ENCODE measurements around the gene HIP1R. TPM values are rescaled to one million over a fixed set of nuclear protein-coding genes. Genes with fewer than 3 reads are reported as not detected.
"Not testable (repeated sequence)": the region's sequence is repeated elsewhere in the genome, so short reads cannot be mapped to it uniquely, and the experiment has no call there.

The HIP1R gene
- total and polyA plus RNA-seq, 7 donors, result 4.2 to 77.4 (median 15.2) TPM

DNA sequence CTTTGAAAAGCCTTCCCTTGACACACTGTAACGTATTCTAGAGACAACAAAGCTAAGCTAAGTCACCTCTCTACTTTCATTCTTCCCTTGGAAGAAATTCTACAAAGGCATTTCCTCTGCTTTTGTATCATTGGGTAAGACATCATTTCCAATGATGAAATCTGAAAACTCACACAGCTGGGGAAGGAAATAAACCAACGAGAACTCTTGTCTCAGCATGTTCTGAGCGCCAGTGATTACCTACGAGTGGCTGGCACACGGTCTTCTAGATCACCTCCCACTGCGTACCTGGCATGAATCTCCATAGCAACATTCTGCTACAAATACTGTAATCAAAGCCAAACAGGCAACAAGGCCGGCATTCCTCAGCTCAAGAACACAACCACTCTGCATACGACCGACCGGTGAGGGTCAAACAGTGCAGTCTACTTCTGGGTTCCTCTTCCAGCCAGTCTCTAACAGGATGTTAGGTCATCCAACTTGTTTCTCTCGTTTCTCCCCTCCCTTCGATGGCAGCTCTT, 53.0 kb downstream of the HIP1R start:
- no peak for DNase-seq
- intact Hi-C loops (cut with DNase I), result no loop called here
- H3K9me3 ChIP-seq, result no peaks in the 10 kb centered on the region
- TF ChIP-seq, protein P1, sequence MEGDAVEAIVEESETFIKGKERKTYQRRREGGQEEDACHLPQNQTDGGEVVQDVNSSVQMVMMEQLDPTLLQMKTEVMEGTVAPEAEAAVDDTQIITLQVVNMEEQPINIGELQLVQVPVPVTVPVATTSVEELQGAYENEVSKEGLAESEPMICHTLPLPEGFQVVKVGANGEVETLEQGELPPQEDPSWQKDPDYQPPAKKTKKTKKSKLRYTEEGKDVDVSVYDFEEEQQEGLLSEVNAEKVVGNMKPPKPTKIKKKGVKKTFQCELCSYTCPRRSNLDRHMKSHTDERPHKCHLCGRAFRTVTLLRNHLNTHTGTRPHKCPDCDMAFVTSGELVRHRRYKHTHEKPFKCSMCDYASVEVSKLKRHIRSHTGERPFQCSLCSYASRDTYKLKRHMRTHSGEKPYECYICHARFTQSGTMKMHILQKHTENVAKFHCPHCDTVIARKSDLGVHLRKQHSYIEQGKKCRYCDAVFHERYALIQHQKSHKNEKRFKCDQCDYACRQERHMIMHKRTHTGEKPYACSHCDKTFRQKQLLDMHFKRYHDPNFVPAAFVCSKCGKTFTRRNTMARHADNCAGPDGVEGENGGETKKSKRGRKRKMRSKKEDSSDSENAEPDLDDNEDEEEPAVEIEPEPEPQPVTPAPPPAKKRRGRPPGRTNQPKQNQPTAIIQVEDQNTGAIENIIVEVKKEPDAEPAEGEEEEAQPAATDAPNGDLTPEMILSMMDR (IDR thresholded peaks at IDR 0.05), result no peak
- peak in 3 of 4 donors; percentile 23 to 37 (median 26) for TF ChIP-seq POLR2AphosphoS5 (IDR thresholded peaks at IDR 0.05)
- H3K36me3 ChIP-seq, result no peaks in the 10 kb centered on the region
- peak overlapping the region in 1 of 4 donors; percentile 11 for H3K4me3 ChIP-seq
- H3K27ac ChIP-seq, result peak overlapping the region; percentile 52 to 79 (median 62)
- WGBS, 2 donors, result 5 to 12% methylated on average over 12 of the region's 12 CpGs
- peaks cover 0 to 59% (median 55%) of the 10 kb centered on the region in 4 donors for H3K4me1 ChIP-seq
- H3K27me3 ChIP-seq, result no peaks in the 10 kb centered on the region

DNA sequence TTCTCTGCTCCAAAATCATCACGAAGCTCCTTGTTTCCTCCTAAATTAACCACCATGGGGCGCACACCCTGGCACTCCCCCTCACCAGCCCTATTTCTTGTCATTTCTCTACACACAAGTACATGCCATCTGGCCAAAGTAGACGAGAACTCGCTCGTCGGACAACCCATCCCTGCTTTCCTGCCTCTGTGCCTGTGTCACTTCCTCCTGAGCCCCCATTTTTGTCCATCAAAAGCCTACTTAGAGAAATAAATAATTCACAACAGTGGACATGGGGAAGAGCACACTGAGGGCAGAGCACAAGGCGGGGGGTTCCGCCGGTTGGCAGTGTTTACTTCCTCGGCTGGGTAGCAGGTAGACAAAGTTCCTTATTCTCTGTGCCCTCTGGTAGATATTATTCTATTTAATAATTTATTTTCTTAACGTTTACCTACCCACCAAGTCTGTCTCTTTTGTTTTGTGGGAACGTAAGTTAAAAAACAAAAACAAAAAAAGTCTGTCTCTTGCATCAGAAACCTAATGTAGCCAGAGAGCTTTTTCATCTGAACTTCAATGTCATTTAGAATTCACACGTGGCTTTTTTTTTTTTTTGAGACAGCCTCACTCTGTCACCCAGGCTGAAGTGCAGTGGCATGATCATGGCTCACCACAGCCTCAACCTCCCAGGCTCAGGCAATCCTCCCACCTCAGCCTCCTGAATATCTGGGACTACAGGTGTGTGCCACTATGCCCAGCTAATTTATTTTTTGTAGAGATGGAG, 54.7 kb downstream of the HIP1R start:
- Histone ChIP-seq H3K27ac (peak overlapping the region in 2 of 4 donors; percentile 61 to 84), H3K9me3 (no peaks in the 10 kb centered on the region), H3K4me1 (peaks cover 0 to 75% (median 65%) of the 10 kb centered on the region in 4 donors), H3K4me3 (no peak overlapping the region), H3K27me3 (no peaks in the 10 kb centered on the region), H3K36me3 (no peaks in the 10 kb centered on the region)
- intact Hi-C loops (cut with DNase I), result no loop called here
- no peak for TF ChIP-seq POLR2AphosphoS5 (IDR thresholded peaks at IDR 0.05)
- 49 to 62% methylated on average over 13 of the region's 13 CpGs for WGBS, 2 donors
- no peak for DNase-seq

DNA sequence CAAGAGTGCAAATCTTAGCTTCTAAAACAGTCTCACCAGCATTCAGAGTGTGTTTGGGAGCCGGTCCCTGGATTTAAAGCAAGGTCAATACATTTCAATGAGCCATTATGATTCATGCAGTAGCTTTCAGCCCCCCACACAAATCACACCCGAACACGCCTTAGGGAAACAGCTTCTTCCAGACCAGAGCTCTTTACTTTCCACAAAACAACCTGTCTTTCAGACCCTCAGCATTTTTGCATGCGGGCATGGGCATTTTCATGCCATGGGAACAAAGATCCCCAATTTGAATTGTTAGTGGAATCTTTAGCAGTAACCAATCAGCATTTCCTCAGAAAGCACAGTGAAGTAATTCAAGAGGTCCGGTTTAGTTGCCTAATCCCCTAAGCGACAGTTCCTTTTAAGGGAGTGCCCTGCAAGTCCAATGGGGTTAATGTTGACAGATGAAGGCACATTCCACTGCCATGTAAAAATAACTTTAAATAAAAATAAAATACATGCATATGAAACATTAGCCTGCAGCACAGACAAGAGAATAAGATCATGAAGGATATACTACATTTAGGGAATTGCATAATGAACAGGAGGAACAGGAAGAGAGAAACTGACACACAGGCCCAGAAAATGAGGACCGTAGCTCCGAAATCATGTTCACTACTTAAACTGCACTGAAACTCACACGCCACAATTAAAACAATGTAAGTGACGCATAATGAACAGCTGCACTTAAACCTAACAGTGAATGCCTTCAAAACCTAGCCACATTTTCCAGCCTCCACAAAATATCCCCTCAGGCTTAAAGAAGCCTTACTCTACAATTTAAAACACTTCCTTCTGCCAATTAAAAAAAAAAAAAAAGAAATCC, 56.6 kb downstream of the HIP1R start:
- Histone ChIP-seq H3K36me3 (no peaks in the 10 kb centered on the region), H3K9me3 (no peaks in the 10 kb centered on the region), H3K27me3 (no peaks in the 10 kb centered on the region), H3K4me1 (peaks cover 0 to 73% (median 67%) of the 10 kb centered on the region in 4 donors), H3K4me3 (no peak overlapping the region), H3K27ac (peak overlapping the region; percentile 3 to 84 (median 50))
- DNase-seq, result no peak
- TF ChIP-seq POLR2A (IDR thresholded peaks at IDR 0.05) (no peak), POLR2AphosphoS5 (IDR thresholded peaks at IDR 0.05) (no peak), EP300 (IDR thresholded peaks at IDR 0.05) (no peak)
- TF ChIP-seq, protein P1 (IDR thresholded peaks at IDR 0.05), result no peak
- WGBS, 2 donors, result 11 to 43% methylated on average over 10 of the region's 10 CpGs
- intact Hi-C loops (cut with DNase I), result no loop called here

DNA sequence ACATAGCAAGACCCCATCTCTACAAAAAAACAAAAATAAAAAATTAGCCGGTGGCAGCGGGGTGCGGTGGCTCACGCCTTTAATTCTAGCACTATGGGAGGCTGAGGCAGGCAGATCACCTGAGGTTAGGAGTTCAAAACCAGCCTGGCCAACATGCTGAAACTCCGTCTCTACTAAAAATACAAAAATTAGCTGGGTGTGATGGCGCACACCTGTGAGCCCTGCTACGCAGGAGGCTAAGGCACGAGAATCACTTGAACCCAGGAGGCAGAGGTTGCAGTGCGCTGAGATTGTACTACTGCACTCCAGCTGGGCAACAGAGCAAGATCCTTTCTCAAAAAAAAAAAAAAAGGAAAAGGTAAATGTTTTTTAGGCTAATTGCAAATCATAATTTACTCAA, 57.5 kb downstream of the HIP1R start:
- WGBS, 2 donors, result 81 to 91% methylated on average over 9 of the region's 9 CpGs
- intact Hi-C loops (cut with DNase I); DNase-seq; H3K4me3 ChIP-seq; H3K27me3 ChIP-seq; H3K9me3 ChIP-seq; H3K36me3 ChIP-seq: not testable (repeated sequence)
- Histone ChIP-seq H3K27ac (peak overlapping the region; percentile 3 to 84 (median 47)), H3K4me1 (peaks cover 0 to 65% (median 59%) of the 10 kb centered on the region in 4 donors)

DNA sequence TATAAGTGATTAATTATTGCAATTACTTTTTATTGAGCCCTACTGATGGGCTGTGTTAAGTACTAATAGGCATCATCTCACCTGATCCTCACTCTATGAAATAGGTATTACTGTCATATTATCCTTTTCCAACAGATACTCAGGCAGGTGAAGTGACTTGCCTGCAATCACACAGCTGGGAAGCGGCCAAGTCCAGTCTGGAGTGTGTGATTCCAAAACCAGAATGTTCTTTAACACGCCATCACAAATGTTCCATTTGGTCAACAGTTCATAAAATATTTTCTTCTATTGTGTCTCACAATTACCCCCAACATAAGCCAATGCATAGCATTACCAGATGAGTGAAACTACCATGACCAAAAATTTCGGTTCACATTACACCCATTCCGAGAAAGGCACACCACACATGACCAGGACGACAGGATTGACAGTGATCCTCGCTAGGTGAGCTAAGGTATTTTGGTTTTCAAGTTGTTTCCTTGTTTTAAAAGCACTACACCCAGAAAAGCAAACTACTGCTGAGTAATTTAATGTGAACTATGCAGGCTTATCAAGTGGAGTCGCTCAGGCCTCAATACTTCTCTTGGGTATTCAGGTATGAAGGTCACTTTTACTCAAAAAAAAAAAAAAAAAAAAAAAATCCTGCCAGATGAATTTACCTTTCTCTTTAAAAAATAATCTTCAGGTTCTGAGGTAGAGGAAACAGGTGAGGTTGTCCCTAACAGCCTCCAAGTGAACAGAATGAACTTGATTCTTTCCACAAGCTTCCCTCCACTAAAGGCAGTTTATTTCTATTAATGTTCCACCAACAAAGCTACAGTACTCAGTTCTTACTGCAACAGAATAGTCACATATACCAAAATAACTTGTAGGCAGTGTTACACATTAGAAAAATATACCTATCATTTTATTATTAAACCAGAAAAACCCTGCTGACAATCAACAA, 58.2 kb downstream of the HIP1R start:
- H3K4me3 ChIP-seq, result no peak overlapping the region
- peak overlapping the region; percentile 77 to 84 (median 83) for H3K27ac ChIP-seq

More for the DNA sequence above, 58.2 kb downstream of the HIP1R start:
- Histone ChIP-seq H3K27me3 (no peaks in the 10 kb centered on the region), H3K36me3 (no peaks in the 10 kb centered on the region), H3K9me3 (no peaks in the 10 kb centered on the region), H3K4me1 (peaks cover 0 to 57% (median 52%) of the 10 kb centered on the region in 4 donors)
- intact Hi-C loops (cut with DNase I), result no loop called here
- DNase-seq, result no peak
- no peak for TF ChIP-seq POLR2A (IDR thresholded peaks at IDR 0.05)
- TF ChIP-seq, protein P1 (IDR thresholded peaks at IDR 0.05), result no peak
- TF ChIP-seq EP300 (IDR thresholded peaks at IDR 0.05), result no peak
- no peak for TF ChIP-seq POLR2AphosphoS5 (IDR thresholded peaks at IDR 0.05)
- 23 to 66% methylated on average over 7 of the region's 7 CpGs for WGBS, 2 donors

All from sigmoid colon (tissue), 7 donors.